Hepatocyte (in vitro differentiated cells): ENCODE results near the gene CLEC4D. TPM values are rescaled to one million over a fixed set of nuclear protein-coding genes. Genes with fewer than 3 reads are reported as not detected.

ENCODE experiments used
- DNase-seq: peaks from one replicate; pipeline ENCODE4 v3.0.0-alpha.2; 2016; ENCODE audit warnings: low spot score
- H2AFZ ChIP-seq: fragments of 200-600 bp; sonication (generic); 2 replicates; pipeline ENCODE4 v1.6.0; 2016; ENCODE audit warnings: antibody characterized with exemption, mild to moderate bottlenecking
- H3K27ac ChIP-seq: fragments of 200-600 bp; sonication (generic); 2 replicates; pipeline ENCODE4 v1.5.1; 2016; ENCODE audit warnings: mild to moderate bottlenecking
- H3K27me3 ChIP-seq: fragments of 200-600 bp; sonication (generic); 2 replicates; pipeline ENCODE4 v1.6.1; 2016
- H3K36me3 ChIP-seq: fragments of 200-600 bp; sonication (generic); replicated peaks from 2 replicates; pipeline ENCODE4 v1.5.1; 2016; ENCODE audit warnings: low read depth; ENCODE audit not compliant: insufficient read depth
- H3K4me1 ChIP-seq: fragments of 200-600 bp; sonication (generic); 2 replicates; pipeline ENCODE4 v1.5.1; 2016; ENCODE audit warnings: mild to moderate bottlenecking, moderate library complexity; ENCODE audit not compliant: insufficient read depth
- H3K4me2 ChIP-seq: fragments of 200-600 bp; sonication (generic); 2 replicates; pipeline ENCODE4 v1.6.0; 2016
- H3K4me3 ChIP-seq: fragments of 200-600 bp; sonication (generic); 2 replicates; pipeline ENCODE4 v1.5.1; 2016; ENCODE audit warnings: mild to moderate bottlenecking
- H3K79me2 ChIP-seq: fragments of 200-600 bp; sonication (generic); 2 replicates; pipeline ENCODE4 v1.6.0; 2017; ENCODE audit warnings: mild to moderate bottlenecking
- H3K9me2 ChIP-seq: fragments of 200-600 bp; sonication (generic); replicated peaks from 2 replicates; pipeline ENCODE4 v1.6.0; 2017; ENCODE audit warnings: mild to moderate bottlenecking; ENCODE audit not compliant: insufficient read depth
- H3K9me3 ChIP-seq: fragments of 200-600 bp; sonication (generic); 2 replicates; pipeline ENCODE4 v1.5.1; 2016; ENCODE audit warnings: low read depth, mild to moderate bottlenecking
- H4K20me1 ChIP-seq: fragments of 200-600 bp; sonication (generic); 2 replicates; pipeline ENCODE4 v1.6.0; 2016; ENCODE audit warnings: mild to moderate bottlenecking; ENCODE audit not compliant: insufficient read depth, poor library complexity, severe bottlenecking
- CTCF ChIP-seq: fragments of 200-600 bp; sonication (generic); IDR thresholded peaks from 2 replicates; pipeline ENCODE4 v1.5.1; 2016; ENCODE audit warnings: antibody characterized with exemption, mild to moderate bottlenecking; ENCODE audit not compliant: poor library complexity
- EZH2 ChIP-seq: fragments of 200-600 bp; sonication (generic); IDR thresholded peaks from 2 replicates; pipeline ENCODE4 v1.6.1; 2016; ENCODE audit warnings: antibody characterized with exemption, mild to moderate bottlenecking, borderline replicate concordance
- EZH2phosphoT487 ChIP-seq: fragments of 200-600 bp; sonication (generic); IDR thresholded peaks from one replicate; pipeline ENCODE4 v1.6.1; 2018; ENCODE audit warnings: antibody characterized with exemption, mild to moderate bottlenecking, low read depth, moderate library complexity; ENCODE audit not compliant: unreplicated experiment, severe bottlenecking
- WGBS: methylation state at CpG from one replicate; pipeline ENCODE4 v1.1.6; 2016; ENCODE audit warnings: low lambda C conversion rate; ENCODE audit errors: missing lambda C conversion rate; 5-methylcytosine and 5-hydroxymethylcytosine counted together
- polyA plus RNA-seq: library from polyadenylated mRNA; unstranded; fragments of >200 nt; fragmentation: Nextera tagmentation; extraction: Ambion mirVana; gene quantifications from 2 replicates; pipeline ENCODE4 v1.2.1, GENCODE V29; 2016
- total RNA-seq: library from RNA; depleted of rRNA; stranded (reverse); fragments of >200 nt; gene quantifications from 2 replicates; pipeline ENCODE4 v1.2.3, GENCODE V29; 2014

The CLEC4D gene
- total and polyA plus RNA-seq, 2 experiments from 2014 or later: 0.10 TPM; not detected in 1

DNA sequence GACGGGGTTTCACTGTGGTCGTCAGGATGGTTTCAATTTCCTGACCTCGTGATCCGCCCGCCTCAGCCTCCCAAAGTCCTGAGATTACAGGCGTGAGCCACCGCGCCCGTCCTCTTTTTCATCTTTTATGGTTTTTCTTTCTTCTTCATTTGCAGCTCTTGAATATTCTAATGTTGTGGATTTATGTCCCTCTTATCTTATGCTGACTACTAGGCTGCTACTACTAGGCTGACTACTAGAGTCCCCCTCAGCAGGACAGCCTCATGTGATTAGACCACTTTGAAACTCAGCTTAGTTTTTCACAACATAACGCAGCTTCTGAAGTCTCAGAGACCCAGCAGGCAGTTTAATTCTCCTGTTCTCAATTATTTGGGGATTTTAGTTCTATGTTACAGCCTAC, 28.3 kb downstream of the CLEC4D start:
- Histone ChIP-seq H3K4me2 (no peak overlapping the region), H2AFZ (no peak overlapping the region), H3K27me3 (no peaks in the 10 kb centered on the region), H3K9me3 (no peaks in the 10 kb centered on the region), H4K20me1 (no peaks in the 10 kb centered on the region), H3K4me3 (no peak overlapping the region), H3K9me2 (no peaks in the 10 kb centered on the region), H3K27ac (no peak overlapping the region), H3K36me3 (no peaks in the 10 kb centered on the region), H3K79me2 (no peaks in the 10 kb centered on the region), H3K4me1 (no peaks in the 10 kb centered on the region)
- 88% methylated on average over 10 of the region's 10 CpGs for WGBS
- TF ChIP-seq EZH2 (no peak), EZH2phosphoT487 (no peak), CTCF (no peak)
- DNase-seq: no peak

GRCh38 chr12:8544295-8544694, 31.0 kb downstream of the CLEC4D start:
- WGBS: 2% methylated on average over 3 of the region's 3 CpGs
- Histone ChIP-seq H3K27ac (no peak overlapping the region), H3K4me1 (no peaks in the 10 kb centered on the region), H2AFZ (no peak overlapping the region), H3K4me3 (no peak overlapping the region), H3K4me2 (peak overlapping the region; percentile 61), H3K36me3 (no peaks in the 10 kb centered on the region), H3K79me2 (no peaks in the 10 kb centered on the region), H4K20me1 (no peaks in the 10 kb centered on the region), H3K27me3 (no peaks in the 10 kb centered on the region), H3K9me3 (no peaks in the 10 kb centered on the region), H3K9me2 (no peaks in the 10 kb centered on the region)
- TF ChIP-seq CTCF: peak; percentile 91
- TF ChIP-seq EZH2: no peak
- DNase-seq: peak; percentile 83

GRCh38 chr12:8546591-8546990, 33.3 kb downstream of the CLEC4D start:
- DNase-seq: no peak
- no peaks in the 10 kb centered on the region for H3K36me3 ChIP-seq
- no peak overlapping the region for H3K4me3 ChIP-seq
- H3K27ac ChIP-seq: no peak overlapping the region
- no peaks in the 10 kb centered on the region for H3K79me2 ChIP-seq
- H2AFZ ChIP-seq: no peak overlapping the region
- no peak for TF ChIP-seq EZH2phosphoT487
- TF ChIP-seq EZH2: no peak
- no peak for TF ChIP-seq CTCF
- no peaks in the 10 kb centered on the region for H4K20me1 ChIP-seq
- H3K9me2 ChIP-seq: no peaks in the 10 kb centered on the region
- no peaks in the 10 kb centered on the region for H3K4me1 ChIP-seq
- no peaks in the 10 kb centered on the region for H3K9me3 ChIP-seq
- H3K27me3 ChIP-seq: no peaks in the 10 kb centered on the region
- 85% methylated on average over 3 of the region's 3 CpGs for WGBS
- no peak overlapping the region for H3K4me2 ChIP-seq

DNA sequence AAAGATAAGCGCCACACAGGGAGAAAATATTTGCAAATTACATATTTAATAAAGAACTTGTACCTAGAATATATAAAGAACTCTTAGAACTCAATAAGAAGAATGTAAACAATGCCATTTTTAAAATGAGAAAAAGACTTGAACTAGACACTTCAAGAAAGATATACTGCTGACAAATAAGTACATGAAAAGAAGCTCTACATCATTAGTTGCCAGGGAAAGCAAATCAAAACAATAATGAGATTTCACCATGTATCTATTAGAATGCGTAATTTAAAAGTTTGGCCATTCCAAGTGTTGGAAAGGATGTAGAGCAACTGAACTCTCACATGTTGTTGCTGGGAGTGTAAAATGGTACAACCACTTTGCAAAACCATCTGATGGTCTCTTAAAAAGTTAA, 34.3 kb downstream of the CLEC4D start:
- H3K27ac ChIP-seq: no peak overlapping the region
- H3K4me1 ChIP-seq: no peaks in the 10 kb centered on the region
- TF ChIP-seq EZH2phosphoT487: no peak
- TF ChIP-seq EZH2: no peak
- no peak for TF ChIP-seq CTCF
- DNase-seq: no peak
- no peak overlapping the region for H2AFZ ChIP-seq
- H3K4me2 ChIP-seq: no peak overlapping the region
- H3K79me2 ChIP-seq: no peaks in the 10 kb centered on the region
- no peaks in the 10 kb centered on the region for H4K20me1 ChIP-seq
- no peaks in the 10 kb centered on the region for H3K9me3 ChIP-seq
- 88% methylated on average over 2 of the region's 2 CpGs for WGBS
- H3K4me3 ChIP-seq: no peak overlapping the region
- no peaks in the 10 kb centered on the region for H3K27me3 ChIP-seq
- no peaks in the 10 kb centered on the region for H3K9me2 ChIP-seq
- H3K36me3 ChIP-seq: no peaks in the 10 kb centered on the region
